DMS 273 treated with DMSO at 0.1 percent for 48 hours (cell line): Measurements from ENCODE around the gene CCNL2.
"Not testable (repeated sequence)": the region's sequence is repeated elsewhere in the genome, so short reads cannot be mapped to it uniquely, and the experiment has no call there.

Experiments
- DNase-seq: peaks from one replicate; lab custom pipeline; 2025; lab: John Stamatoyannopoulos, UW

The CCNL2 gene

GRCh38 chr1:1399872-1400575 is 889 bp upstream of the CCNL2 start:
- DNase-seq = no peak

- no peak for DNase-seq
Observed at GRCh38 chr1:1398677-1399186, 403 bp downstream of the CCNL2 start.

DNA sequence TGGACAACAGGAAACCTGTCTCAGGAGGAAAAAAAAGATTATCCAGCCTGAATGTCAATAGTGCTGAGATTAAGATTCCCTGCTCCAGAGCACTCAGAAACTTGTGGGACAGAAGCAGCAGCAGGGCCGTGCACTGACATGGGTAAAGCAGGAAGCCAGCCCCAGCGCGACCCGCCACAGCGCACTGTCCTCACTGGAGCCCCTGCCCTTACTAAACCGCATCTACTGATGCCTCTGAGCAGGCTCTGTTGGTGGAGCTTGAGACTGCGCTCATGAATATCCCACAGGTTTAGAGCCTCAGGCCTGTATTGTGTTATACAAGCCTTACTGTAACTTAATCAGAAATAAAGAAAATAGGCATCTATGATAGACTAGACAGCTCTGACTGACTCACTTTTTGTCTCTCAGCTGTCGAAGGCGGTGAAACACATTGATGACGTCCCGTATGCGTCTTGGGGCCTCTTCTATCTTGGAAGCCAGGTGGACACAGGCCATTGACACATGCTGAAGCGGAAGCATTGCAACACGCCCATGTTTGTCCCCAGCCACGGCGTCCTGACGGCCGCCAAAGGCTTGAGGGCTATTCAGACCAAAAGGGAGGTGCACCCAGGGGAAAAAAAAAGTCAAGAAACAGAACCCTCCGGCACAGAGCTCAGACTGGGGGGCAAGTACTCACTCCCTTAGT is 1.2 kb downstream of the CCNL2 start:
- no peak for DNase-seq

DNA sequence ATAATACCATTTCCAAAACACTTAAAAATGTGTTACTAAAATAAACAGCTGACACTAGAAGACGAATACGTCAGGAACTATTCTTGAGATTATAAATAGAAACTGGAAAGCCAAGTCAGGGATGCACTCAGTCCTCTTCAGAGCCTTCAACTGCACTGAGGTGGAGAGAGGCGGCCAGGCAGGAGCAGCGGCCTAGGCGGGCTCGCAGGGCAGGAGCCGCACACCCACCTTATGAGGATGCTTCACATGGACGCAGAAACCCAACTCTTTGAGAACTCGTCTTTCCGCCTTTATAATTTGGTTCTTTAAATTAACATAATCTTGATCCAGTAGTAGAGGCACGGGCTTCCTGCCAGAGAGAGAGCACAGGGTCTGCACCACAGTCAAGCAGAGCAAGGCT is 4.0 kb downstream of the CCNL2 start:
- no peak for DNase-seq

GRCh38 chr1:1394116-1394515 is 5.0 kb downstream of the CCNL2 start:
- DNase-seq = no peak

- DNase-seq = no peak
Observed at GRCh38 chr1:1393428-1393827, 5.7 kb downstream of the CCNL2 start.

GRCh38 chr1:1393014-1393413 is 6.1 kb downstream of the CCNL2 start:
- no peak for DNase-seq

DNA sequence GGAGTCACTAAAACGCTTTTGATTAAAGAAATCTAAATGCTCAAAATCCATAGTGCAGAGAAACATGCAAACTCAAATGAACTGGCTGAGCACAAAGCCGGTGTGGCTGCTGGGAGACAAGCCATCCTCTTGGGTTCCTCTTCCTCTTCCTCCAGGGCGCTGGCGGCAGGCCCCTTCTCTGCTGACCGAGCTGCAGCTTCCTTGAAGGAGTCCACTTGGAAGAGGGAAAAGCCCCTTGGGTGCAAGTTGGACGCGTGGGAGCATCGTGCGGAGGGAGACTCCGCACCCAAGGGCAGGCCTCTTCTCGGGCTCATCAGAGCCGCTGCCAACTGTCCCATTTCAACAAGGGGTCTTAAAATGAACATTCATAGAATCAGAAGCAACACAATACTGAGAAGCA is 7.9 kb downstream of the CCNL2 start:
- DNase-seq = no peak

DNA sequence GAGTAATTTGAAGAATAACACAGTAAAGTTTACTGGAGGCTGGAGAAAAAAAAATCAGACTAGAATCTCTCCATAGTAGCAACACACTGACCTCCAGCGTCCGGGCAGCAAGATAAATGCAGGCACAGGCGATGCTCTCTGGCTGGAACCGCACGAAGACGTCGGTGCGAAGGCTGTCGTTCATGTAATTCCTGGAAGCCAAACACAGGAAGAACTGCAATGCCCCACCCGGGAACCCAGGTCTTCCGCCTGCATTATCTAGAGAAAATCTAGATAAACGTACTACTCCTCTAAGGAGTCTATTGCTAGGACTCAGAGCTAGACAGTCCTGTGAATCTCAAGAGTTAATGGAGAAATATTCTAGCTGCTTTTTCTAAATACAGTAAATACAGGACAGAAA is 8.5 kb downstream of the CCNL2 start:
- DNase-seq = no peak

- DNase-seq = no peak
Observed at GRCh38 chr1:1388078-1388472, 11.1 kb downstream of the CCNL2 start.

- DNase-seq = no peak
Observed at GRCh38 chr1:1387098-1388077, 11.7 kb downstream of the CCNL2 start.

DNA sequence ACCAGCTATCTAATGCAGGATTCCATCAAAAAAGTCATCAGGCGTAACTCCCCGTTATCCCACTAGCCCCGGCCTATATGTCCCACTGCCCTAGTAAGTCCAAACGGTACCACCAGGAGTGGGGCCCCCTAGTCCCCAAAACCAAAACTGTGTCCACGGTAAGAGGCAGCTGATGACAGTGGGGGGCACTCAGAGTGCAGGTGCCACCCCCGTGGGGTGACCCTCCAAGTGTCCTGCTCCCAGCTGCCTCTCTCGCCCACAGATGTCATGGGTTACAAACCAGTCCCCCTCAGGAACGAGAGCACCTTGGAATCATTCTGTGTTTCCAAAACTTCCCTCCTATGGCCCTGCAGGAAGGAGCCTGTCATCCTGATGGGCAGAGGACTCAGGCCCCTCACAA is 13.2 kb downstream of the CCNL2 start:
- no peak for DNase-seq

GRCh38 chr1:1385339-1385738 is 13.8 kb downstream of the CCNL2 start:
- DNase-seq = not testable (repeated sequence)

DNA sequence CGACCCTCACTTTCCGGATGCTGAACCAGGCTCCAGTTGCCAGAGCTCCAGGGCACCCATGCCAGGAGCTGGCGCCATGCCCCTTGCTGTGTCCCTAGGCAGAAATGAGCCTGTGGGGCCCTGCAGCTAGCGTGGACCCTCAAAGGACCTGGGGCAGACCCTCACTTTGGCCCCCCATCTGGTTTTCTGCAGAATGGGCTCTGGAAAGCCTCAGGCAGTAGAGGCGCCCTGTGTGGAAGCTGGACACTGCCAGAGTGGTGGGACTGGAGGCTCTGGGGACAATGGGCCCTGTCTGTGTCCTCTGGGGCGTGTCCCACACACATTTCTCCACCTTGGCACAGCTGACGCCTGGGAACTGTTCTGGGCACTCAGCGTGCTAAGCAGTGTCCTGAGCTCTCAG is 17.8 kb downstream of the CCNL2 start:
- no peak for DNase-seq

- DNase-seq = no peak
Observed at GRCh38 chr1:1380860-1381259, 18.3 kb downstream of the CCNL2 start.

DNA sequence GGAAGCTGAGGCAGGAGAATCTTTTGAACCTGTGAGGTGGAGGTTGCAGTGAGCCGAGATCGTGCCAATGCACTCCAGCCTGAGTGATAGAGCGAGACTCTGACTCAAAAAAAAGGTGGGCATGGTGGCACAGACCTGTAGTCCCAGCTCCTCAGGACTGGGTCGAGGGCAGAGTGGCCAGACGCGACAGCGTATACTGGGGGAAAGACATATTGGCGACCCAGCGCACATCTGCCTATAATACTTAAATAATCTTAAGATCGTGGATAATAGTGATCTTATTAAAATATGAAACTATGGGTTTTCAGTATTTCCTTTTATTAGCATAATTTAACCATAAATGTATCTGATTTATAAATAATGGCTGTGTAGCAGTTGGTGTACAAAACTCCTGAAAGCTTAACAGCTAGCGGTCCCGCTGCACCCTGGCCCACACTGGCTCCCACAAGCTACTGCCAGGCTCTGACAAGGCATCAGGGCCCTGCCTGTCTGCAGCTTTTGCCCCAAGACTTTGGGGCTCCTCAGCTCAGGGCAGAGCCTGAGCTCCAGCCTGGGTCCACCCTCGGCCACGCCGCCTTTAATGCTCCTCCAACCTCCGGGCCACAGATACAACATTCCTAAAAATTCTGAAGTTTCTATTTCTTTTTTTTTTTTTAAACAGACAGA is 21.5 kb downstream of the CCNL2 start:
- no peak for DNase-seq

GRCh38 chr1:1376551-1377226 is 22.4 kb downstream of the CCNL2 start:
- DNase-seq = no peak

DNA sequence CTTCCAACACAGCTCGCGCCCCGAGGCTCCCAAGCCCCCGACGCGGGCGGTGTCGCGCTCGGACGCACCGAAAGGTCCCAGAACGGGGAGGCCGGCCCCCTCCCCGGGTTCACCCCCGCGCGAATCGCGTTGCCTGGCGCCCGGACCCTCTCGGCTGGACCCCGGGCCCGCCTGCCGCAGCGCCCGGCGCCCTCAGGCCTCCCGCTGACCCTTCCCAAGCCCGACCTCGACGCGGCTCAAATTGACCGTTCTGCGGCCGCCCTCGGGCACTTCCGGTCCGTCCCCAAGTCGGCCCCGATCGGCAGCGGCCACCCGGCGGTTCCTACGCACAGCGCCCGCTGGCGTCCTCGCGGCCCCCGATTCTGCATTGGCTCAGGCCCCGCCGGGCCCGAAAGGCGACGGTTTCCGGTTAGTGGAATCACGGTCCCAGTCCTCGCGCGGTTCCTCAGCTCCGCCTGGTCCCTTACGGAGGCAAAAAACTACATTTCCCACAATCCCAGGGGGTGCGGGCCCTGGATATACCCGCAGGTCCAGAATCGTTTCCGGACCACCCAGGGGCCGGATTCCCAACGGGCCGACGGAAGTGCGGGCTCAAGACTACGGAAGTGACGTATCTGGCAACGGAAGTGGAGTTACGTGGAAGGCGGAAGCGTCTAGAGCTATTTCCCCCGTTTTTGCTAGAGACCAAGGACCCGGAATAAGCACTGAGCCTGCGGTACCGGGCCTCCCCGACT is 24.0 kb downstream of the CCNL2 start, which contains the start of gene AURKAIP1:
Gene AURKAIP1 (minus strand): TSS at position 279 of the 734 bp plus-strand sequence. CDS start 451 bp downstream, outside the sequence.
- DNase-seq = peak; percentile 97

DNA sequence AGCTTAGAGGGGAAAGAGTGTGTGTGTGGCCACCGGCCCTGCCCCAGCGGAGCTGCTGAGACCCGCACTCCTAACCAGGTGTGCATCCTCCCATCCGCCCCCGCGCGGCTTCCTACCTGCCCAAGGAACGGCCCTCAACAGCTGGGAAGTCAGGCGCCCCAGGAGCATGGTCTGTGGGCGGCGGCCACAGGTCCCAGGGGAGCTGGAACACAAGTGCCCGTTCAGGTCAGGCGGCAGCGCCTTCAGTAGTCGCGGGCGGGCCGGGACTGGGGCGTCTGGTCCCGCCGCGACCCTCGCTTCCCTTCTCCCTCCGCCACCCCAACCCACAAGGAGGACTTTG is 24.6 kb downstream of the CCNL2 start:
- DNase-seq = no peak

- no peak for DNase-seq
Observed at GRCh38 chr1:1373815-1374588, 25.1 kb downstream of the CCNL2 start.
